K562 (cell line): ENCODE results near the gene PRKCQ. TPM values are rescaled to one million over a fixed set of nuclear protein-coding genes. Genes with fewer than 3 reads are reported as not detected.

Experiments used
- ATAC-seq: fragments of 200-7000 bp; cut with Tn5 transposase; 3 replicates; pipeline ENCODE4 v1.9.1; 2020; ENCODE audit warnings: moderate library complexity
- BruUV-seq: library from RNA; stranded (reverse); fragments of 400-500 nt; replicated peaks from 2 replicates; lab custom pipeline; 2021; lab: Mats Ljungman, UMichigan
- CTCF ChIA-PET: fragments of 300-600 bp; formaldehyde crosslinking; extraction: SDS; loops from one replicate; lab custom pipeline; 2021; ENCODE audit warnings: low intra/inter-chr PET ratio; lab: Yijun Ruan, JAX
- POLR2A ChIA-PET: fragments of 300-600, 350-650 bp; sonication (Branson Sonifier 250); formaldehyde crosslinking; extraction: SDS; loops from one replicate; lab custom pipeline; 2021; ENCODE audit warnings: antibody characterized with exemption, inconsistent platforms; lab: Yijun Ruan, JAX
- DNase-seq, 4 experiments: peaks; one replicate each; pipeline versions ENCODE4 v3.0.0 to v3.0.0-alpha.2; 2011 to 2018; ENCODE audit warnings: low spot score in 3 of 4, mixed read lengths in 3 of 4; ENCODE audit errors: extremely low read depth in 1 of 4
- FAIRE-seq: peaks from 2 replicates; lab custom pipeline; 2011; peaks lifted over from hg19 to GRCh38; lab: Jason Lieb, UNC
- H2AFZ ChIP-seq: 2 replicates; pipeline ENCODE4 v1.6.0; 2011; ENCODE audit warnings: low read depth, low read length, control low read depth, inconsistent platforms
- H3K27ac ChIP-seq: fragments of 200-600 bp; 3 replicates; pipeline ENCODE4 v1.8.0; 2011; ENCODE audit warnings: low read depth, mild to moderate bottlenecking, control low read depth, inconsistent platforms, low read length, moderate library complexity, mixed read lengths; ENCODE audit errors: extremely low read depth
- H3K27me3 ChIP-seq, 2 experiments: fragments of 300-600 bp in 1 of 2; 2 replicates in 1 of 2; 3 replicates in 1 of 2; pipeline versions ENCODE4 v1.6.0 to v1.8.0; 2011; ENCODE audit warnings: inconsistent platforms in 2 of 2, low read length in 2 of 2, mild to moderate bottlenecking in 1 of 2, mixed read lengths in 1 of 2, moderate library complexity in 1 of 2; ENCODE audit not compliant: control insufficient read depth in 2 of 2, insufficient read depth in 2 of 2
- H3K36me3 ChIP-seq: fragments of 300-600 bp; 3 replicates; pipeline ENCODE4 v1.8.0; 2011; ENCODE audit warnings: mild to moderate bottlenecking, low read length, inconsistent platforms; ENCODE audit not compliant: control insufficient read depth, insufficient read depth
- H3K4me1 ChIP-seq, 2 experiments: fragments of 200-600 bp in 1 of 2; replicated peaks in 1 of 2; 2 replicates in 1 of 2; 3 replicates in 1 of 2; pipeline versions ENCODE4 v1.5.1 to v1.8.0; 2011; ENCODE audit warnings: inconsistent platforms in 2 of 2, low read length in 2 of 2, mild to moderate bottlenecking in 1 of 2, mixed read lengths in 1 of 2, moderate library complexity in 1 of 2; ENCODE audit not compliant: control insufficient read depth in 2 of 2, insufficient read depth in 2 of 2
- H3K4me2 ChIP-seq: 2 replicates; pipeline ENCODE4 v1.6.1; 2011; ENCODE audit warnings: low read length, control low read depth, inconsistent platforms, mixed read lengths; ENCODE audit not compliant: insufficient read depth
- H3K4me3 ChIP-seq: fragments of 200-600 bp; sonication (generic), shearing (Covaris generic); 2 replicates; pipeline ENCODE4 v1.5.1; 2016; ENCODE audit warnings: control low read depth, inconsistent platforms
- H3K79me2 ChIP-seq: fragments of 200-600 bp; 3 replicates; pipeline ENCODE4 v1.8.0; 2011; ENCODE audit warnings: low read length, inconsistent platforms; ENCODE audit not compliant: control insufficient read depth, insufficient read depth
- H3K9ac ChIP-seq, 2 experiments: 2 replicates each; pipeline versions ENCODE4 v1.6.0 to v1.6.1; 2011; ENCODE audit warnings: low read depth in 2 of 2, low read length in 2 of 2, control low read depth in 1 of 2, inconsistent platforms in 1 of 2, mild to moderate bottlenecking in 1 of 2, mixed read lengths in 1 of 2; ENCODE audit not compliant: insufficient read depth in 1 of 2
- H3K9me1 ChIP-seq: one replicate; pipeline ENCODE4 v1.6.0; 2011; ENCODE audit warnings: inconsistent platforms, mild to moderate bottlenecking, low read length, moderate library complexity; ENCODE audit not compliant: control insufficient read depth, insufficient read depth
- H3K9me3 ChIP-seq: replicated peaks from 2 replicates; pipeline ENCODE4 v1.5.1; 2011; ENCODE audit warnings: low read depth, low read length, inconsistent platforms; ENCODE audit not compliant: control insufficient read depth, insufficient read depth
- H4K20me1 ChIP-seq: replicated peaks from 2 replicates; pipeline ENCODE4 v1.6.1; 2011; ENCODE audit warnings: low read length, inconsistent platforms, mixed read lengths; ENCODE audit not compliant: control insufficient read depth, insufficient read depth
- ARID4B ChIP-seq: sonication (generic); formaldehyde crosslinking; IDR thresholded peaks from 2 replicates; pipeline ENCODE4 v1.8.0; 2022; ENCODE audit warnings: mild to moderate bottlenecking, missing genetic modification reagents
- HDAC1 ChIP-seq, 2 experiments: fragments of 450-650 bp; IDR thresholded peaks; 2 replicates each; pipeline ENCODE4 v1.6.1; 2016 to 2017; ENCODE audit warnings: inconsistent platforms in 1 of 2, mild to moderate bottlenecking in 1 of 2, moderate library complexity in 1 of 2
- MAFG ChIP-seq: fragments of 450-650 bp; conservative IDR thresholded peaks from 2 replicates; pipeline ENCODE4 v1.6.1; 2016; ENCODE audit warnings: missing genetic modification characterization, missing compliant biosample characterization
- NFE2 ChIP-seq: IDR thresholded peaks from 2 replicates; pipeline ENCODE4 v1.6.1; 2014; ENCODE audit warnings: antibody characterized with exemption, low read depth
- TRIM24 ChIP-seq, 2 experiments: fragments of 450-650 bp; IDR thresholded peaks; 2 replicates each; pipeline ENCODE4 v1.6.1; 2016
- ZNF668 ChIP-seq: fragments of 250-450 bp; sonication (Bioruptor Pico); IDR thresholded peaks from 2 replicates; pipeline ENCODE4 v1.8.0; 2022; ENCODE audit warnings: mild to moderate bottlenecking, inconsistent platforms
- WGBS: fragments of 100-300 bp; shearing (Covaris generic); methylation state at CpG from one replicate; pipeline ENCODE4 v1.1.6; 2016; ENCODE audit warnings: low coverage, mixed read lengths; ENCODE audit not compliant: insufficient coverage; ENCODE audit errors: missing lambda C conversion rate; 5-methylcytosine and 5-hydroxymethylcytosine counted together
- in situ Hi-C: fragments of 300-500 bp; cut with MboI; formaldehyde crosslinking; loops from 4 replicates; pipeline ENCODE4 v1.15.0; 2018; ENCODE audit warnings: inconsistent platforms, mixed read lengths
- intact Hi-C: fragments of 100-400 bp; cut with micrococcal nuclease; formaldehyde crosslinking; loops from 2 replicates; pipeline ENCODE4 v1.14.2; 2022
- polyA plus RNA-seq, 8 experiments: library from polyadenylated mRNA; depleted of rRNA in 4 of 8; stranded (reverse) in 5 of 8; unstranded in 3 of 8; fragments of >200 nt; fragmentation: Nextera tagmentation in 2 of 8; fragmentation: Illumina TruSeq in 1 of 8; extraction: Ambion mirVana in 2 of 8; extraction: Trizol in 1 of 8; gene quantifications; 2 replicates each; pipeline versions ENCODE4 v1.2.1 to v1.2.3, GENCODE V29; 2011 to 2014; ENCODE audit warnings: inconsistent platforms in 1 of 8, missing spikeins in 1 of 8
- total RNA-seq, 7 experiments: library from RNA; depleted of rRNA in 6 of 7; stranded (reverse); fragments of >200 nt in 6 of 7; fragmentation: Illumina TruSeq in 2 of 7; extraction: Trizol in 2 of 7; gene quantifications; 2 replicates each; pipeline versions ENCODE4 v1.2.1 to v1.2.3, GENCODE V29; 2011 to 2021; ENCODE audit warnings: low replicate concordance in 1 of 7

Gene PRKCQ
- total and polyA plus RNA-seq, 9 of the 15 experiments (the other 6 are each of a cell fraction or from before 2014, with no cell fraction given), result 4.4 to 23.3 (median 14.6) TPM

DNA sequence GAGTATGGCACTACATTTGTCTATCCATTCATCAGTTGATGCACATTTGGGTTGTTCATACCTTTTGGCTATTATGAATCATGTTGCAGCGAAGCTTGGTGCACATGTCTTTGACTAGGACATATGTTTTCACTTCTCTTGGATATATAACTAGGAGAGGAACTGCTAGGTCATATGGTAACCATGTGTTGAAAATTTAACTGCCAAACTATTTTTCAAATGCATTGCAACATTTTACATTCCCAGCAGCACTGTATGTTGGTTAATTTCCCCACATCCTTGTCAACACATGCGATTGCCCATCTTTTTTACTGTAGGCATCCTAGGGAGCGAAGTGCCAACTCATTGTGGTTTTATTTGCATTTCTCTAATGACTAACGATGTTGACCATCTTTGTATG is 183.4 kb downstream of the PRKCQ start:
- Histone ChIP-seq H3K9me1 (no peaks in the 10 kb centered on the region), H3K9ac (no peak overlapping the region), H2AFZ (no peak overlapping the region), H3K27ac (no peak overlapping the region), H3K4me1 (peaks cover 0 to 8% of the 10 kb centered on the region in 2 experiments; a peak in 4 of 5 replicates), H3K36me3 (no peaks in the 10 kb centered on the region), H3K79me2 (no peaks in the 10 kb centered on the region), H3K9me3 (no peaks in the 10 kb centered on the region; the same call in 1 of the 2 replicates), H3K27me3 (peaks cover 10 to 22% of the 10 kb centered on the region in 2 experiments), H3K4me3 (no peak overlapping the region), H4K20me1 (no peaks in the 10 kb centered on the region), H3K4me2 (no peak overlapping the region)
- intact Hi-C loops (no loop called here), in situ Hi-C loops (loop anchor here (25.0 kb wide), 1 partner anchor 459 kb away; no protein-coding TSS in a partner anchor)
- ATAC-seq (no peak), DNase-seq (no peak), FAIRE-seq (peak; percentile 29)
- WGBS, result 6% methylated on average over 4 of the region's 4 CpGs
- CTCF ChIA-PET, result no interaction called here
- TF ChIP-seq HDAC1 (IDR thresholded peaks at IDR 0.05) (no peak), ARID4B (CRISPR knock-in tag) (no peak), NFE2 (0 out of 2 replicates have a peak, but pooled peaks have one; percentile 14), MAFG (tag) (0 out of 2 replicates have a peak, but pooled peaks have one; percentile 14), ZNF668 (CRISPR knock-in tag) (no peak), TRIM24 (IDR thresholded peaks at IDR 0.05) (no peak)
- BruUV-seq, result no TSS peak
- POLR2A ChIA-PET, result no interaction called here
